Right atrium auricular region (tissue), 2 donors: ENCODE results near the gene SLC27A6. TPM values are rescaled to one million over a fixed set of nuclear protein-coding genes. Genes with fewer than 3 reads are reported as not detected.

Experiments used
- DNase-seq: peaks from one replicate; pipeline ENCODE4 v3.0.0-alpha.2; 2019; ENCODE audit warnings: low spot score
- H3K27ac ChIP-seq, 2 donors: fragments of 200-600 bp; sonication (generic); 1 replicate in 1 of 2; 2 replicates in 1 of 2; pipeline ENCODE4 v1.5.1; 2016 to 2019
- H3K27me3 ChIP-seq, 2 donors: fragments of 200-600 bp; sonication (generic); one replicate each; pipeline versions ENCODE4 v1.5.1 to v1.6.0; 2017 to 2019
- H3K36me3 ChIP-seq: fragments of 200-600 bp; sonication (generic); one replicate; pipeline ENCODE4 v1.5.1; 2016
- H3K4me1 ChIP-seq, 2 donors: fragments of 200-600 bp; sonication (generic); one replicate each; pipeline versions ENCODE4 v1.5.1 to v1.6.0; 2017 to 2019
- H3K4me3 ChIP-seq, 2 donors: fragments of 200-600 bp; sonication (generic); 1 replicate in 1 of 2; 2 replicates in 1 of 2; pipeline ENCODE4 v1.5.1; 2017 to 2019; ENCODE audit warnings: mild to moderate bottlenecking in 1 of 2, moderate library complexity in 1 of 2
- H3K9me3 ChIP-seq, 2 donors: fragments of 200-600 bp; sonication (generic); one replicate each; pipeline ENCODE4 v1.5.1; 2019
- CTCF ChIP-seq, 2 donors: fragments of 200-600 bp; sonication (generic); IDR thresholded peaks; one replicate each; pipeline ENCODE4 v1.5.1; 2019; ENCODE audit warnings: antibody characterized with exemption in 2 of 2
- total RNA-seq, 2 donors: library from RNA; depleted of rRNA; stranded (reverse); fragments of >200 nt; gene quantifications; one replicate each; pipeline ENCODE4 v1.1.0, GENCODE V29; 2016

SLC27A6 gene
- total RNA-seq, 2 donors from 2014 or later = 15.2 to 50.6 TPM

DNA sequence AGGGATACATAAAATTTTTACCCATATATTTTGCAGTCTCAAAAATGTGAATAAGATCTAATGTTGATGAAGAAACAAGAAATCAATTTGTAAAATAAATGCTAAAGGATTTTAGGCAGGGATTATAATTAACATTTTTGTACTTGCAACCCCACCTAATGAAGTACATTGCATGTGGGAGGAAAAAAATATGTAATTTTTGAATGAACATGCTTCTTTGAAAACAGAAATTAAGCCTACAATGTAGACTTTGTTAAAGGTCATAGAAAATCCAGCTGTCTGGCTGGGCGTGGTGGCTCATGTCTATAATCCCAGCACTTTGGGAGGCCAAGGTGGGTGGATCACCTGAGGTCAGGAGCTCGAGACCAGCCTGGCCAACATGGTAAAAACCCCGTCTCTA lies 15.6 kb downstream of the SLC27A6 start:
- Histone ChIP-seq H3K4me1 (no peaks in the 10 kb centered on the region), H3K27ac (no peak overlapping the region), H3K36me3 (no peaks in the 10 kb centered on the region), H3K27me3 (no peaks in the 10 kb centered on the region), H3K9me3 (no peaks in the 10 kb centered on the region), H3K4me3 (no peak overlapping the region)
- DNase-seq = no peak
- TF ChIP-seq CTCF (IDR thresholded peaks at IDR 0.05) = no peak

GRCh38 chr5:128984480-128984879 lies 19.2 kb downstream of the SLC27A6 start:
- no peak for DNase-seq
- H3K27me3 ChIP-seq = no peaks in the 10 kb centered on the region
- H3K4me3 ChIP-seq = no peak overlapping the region
- H3K36me3 ChIP-seq = no peaks in the 10 kb centered on the region
- H3K4me1 ChIP-seq = no peaks in the 10 kb centered on the region
- H3K9me3 ChIP-seq = no peaks in the 10 kb centered on the region
- no peak overlapping the region for H3K27ac ChIP-seq
- no peak for TF ChIP-seq CTCF (IDR thresholded peaks at IDR 0.05)

DNA sequence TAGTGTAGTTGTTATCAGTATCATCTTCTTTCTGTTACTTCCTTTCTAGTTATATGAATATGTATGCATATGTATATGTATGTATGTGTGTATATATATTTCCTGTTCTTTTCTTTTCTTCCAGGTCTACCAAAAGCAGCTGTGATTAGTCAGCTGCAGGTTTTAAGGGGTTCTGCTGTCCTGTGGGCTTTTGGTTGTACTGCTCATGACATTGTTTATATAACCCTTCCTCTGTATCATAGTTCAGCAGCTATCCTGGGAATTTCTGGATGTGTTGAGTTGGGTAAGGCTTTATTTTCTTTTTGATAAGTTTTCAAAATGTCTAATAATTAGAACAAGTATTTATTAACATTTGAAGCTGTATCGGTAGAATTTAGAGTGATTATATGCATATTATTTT lies 23.2 kb downstream of the SLC27A6 start:
- no peaks in the 10 kb centered on the region for H3K27me3 ChIP-seq
- no peak overlapping the region for H3K27ac ChIP-seq
- TF ChIP-seq CTCF (IDR thresholded peaks at IDR 0.05) = no peak
- H3K4me1 ChIP-seq = no peaks in the 10 kb centered on the region
- no peaks in the 10 kb centered on the region for H3K9me3 ChIP-seq
- H3K4me3 ChIP-seq = no peak overlapping the region
- no peak for DNase-seq
- no peaks in the 10 kb centered on the region for H3K36me3 ChIP-seq

- no peaks in the 10 kb centered on the region for H3K27me3 ChIP-seq
- H3K4me1 ChIP-seq = peaks cover 0 to 7% of the 10 kb centered on the region in 2 donors
- TF ChIP-seq CTCF (IDR thresholded peaks at IDR 0.05) = no peak
- H3K27ac ChIP-seq = no peak overlapping the region
- H3K4me3 ChIP-seq = no peak overlapping the region
- no peak for DNase-seq
- no peaks in the 10 kb centered on the region for H3K36me3 ChIP-seq
- no peaks in the 10 kb centered on the region for H3K9me3 ChIP-seq
These were observed 36.7 kb downstream of the SLC27A6 start for GRCh38 chr5:129001841-129002526.

GRCh38 chr5:129002527-129002842 lies 37.2 kb downstream of the SLC27A6 start:
- TF ChIP-seq CTCF (IDR thresholded peaks at IDR 0.05) = no peak
- Histone ChIP-seq H3K4me3 (no peak overlapping the region), H3K36me3 (no peaks in the 10 kb centered on the region), H3K27ac (no peak overlapping the region), H3K9me3 (no peaks in the 10 kb centered on the region), H3K27me3 (no peaks in the 10 kb centered on the region), H3K4me1 (peaks cover 0 to 7% of the 10 kb centered on the region in 2 donors)
- no peak for DNase-seq

GRCh38 chr5:129003232-129003631 lies 37.9 kb downstream of the SLC27A6 start:
- peaks cover 0 to 7% of the 10 kb centered on the region in 2 donors for H3K4me1 ChIP-seq
- H3K9me3 ChIP-seq = no peaks in the 10 kb centered on the region
- no peak overlapping the region for H3K4me3 ChIP-seq
- H3K27ac ChIP-seq = no peak overlapping the region
- TF ChIP-seq CTCF (IDR thresholded peaks at IDR 0.05) = no peak
- H3K36me3 ChIP-seq = no peaks in the 10 kb centered on the region
- no peak for DNase-seq
- H3K27me3 ChIP-seq = no peaks in the 10 kb centered on the region
